Keratinocyte (primary cell): ENCODE results near the gene RAVER1. TPM values are rescaled to one million over a fixed set of nuclear protein-coding genes. Genes with fewer than 3 reads are reported as not detected.
"Not testable (repeated sequence)": the region's sequence is repeated elsewhere in the genome, so short reads cannot be mapped to it uniquely, and the experiment has no call there.

Experiments used
- DNase-seq: peaks from one replicate; pipeline ENCODE4 v3.0.0-alpha.2; 2011; ENCODE audit warnings: low read depth, missing footprints, low spot score
- FAIRE-seq: peaks from 2 replicates; lab custom pipeline; 2011; peaks lifted over from hg19 to GRCh38; lab: Jason Lieb, UNC
- H2AFZ ChIP-seq: 2 replicates; pipeline ENCODE4 v1.6.0; 2012; ENCODE audit warnings: low read length, control low read depth, inconsistent platforms; ENCODE audit not compliant: control insufficient read depth
- H3K27ac ChIP-seq: 2 replicates; pipeline ENCODE4 v1.5.1; 2011; ENCODE audit warnings: low read length; ENCODE audit not compliant: control insufficient read depth, insufficient read depth
- H3K27me3 ChIP-seq: 3 replicates; pipeline ENCODE4 v1.6.0; 2011; ENCODE audit warnings: low read length; ENCODE audit not compliant: control insufficient read depth, insufficient read depth; ENCODE audit errors: extremely low read depth
- H3K36me3 ChIP-seq, 2 experiments: 2 replicates in 1 of 2; 3 replicates in 1 of 2; pipeline ENCODE4 v1.5.1; 2011; ENCODE audit warnings: low read length in 2 of 2, mild to moderate bottlenecking in 1 of 2; ENCODE audit not compliant: control insufficient read depth in 2 of 2, insufficient read depth in 2 of 2; ENCODE audit errors: extremely low read depth in 1 of 2
- H3K4me1 ChIP-seq: 3 replicates; pipeline ENCODE4 v1.5.1; 2011; ENCODE audit warnings: low read length; ENCODE audit not compliant: control insufficient read depth, insufficient read depth; ENCODE audit errors: extremely low read depth
- H3K4me2 ChIP-seq: 3 replicates; pipeline ENCODE4 v1.6.0; 2011; ENCODE audit warnings: low read depth, low read length; ENCODE audit not compliant: control insufficient read depth, insufficient read depth; ENCODE audit errors: extremely low read depth
- H3K4me3 ChIP-seq, 3 experiments: fragments of 200-600 bp in 1 of 3; sonication (generic) in 1 of 3; 2 replicates in 2 of 3; 3 replicates in 1 of 3; pipeline ENCODE4 v1.5.1; 2011 to 2016; ENCODE audit warnings: low read length in 3 of 3, mild to moderate bottlenecking in 3 of 3, control low read depth in 2 of 3, inconsistent platforms in 1 of 3, low read depth in 1 of 3, mixed read lengths in 1 of 3, mixed run types in 1 of 3, moderate library complexity in 1 of 3; ENCODE audit not compliant: control insufficient read depth in 2 of 3, insufficient read depth in 2 of 3; ENCODE audit errors: extremely low read depth in 1 of 3
- H3K79me2 ChIP-seq: 2 replicates; pipeline ENCODE4 v1.6.0; 2012; ENCODE audit warnings: low read length; ENCODE audit not compliant: control insufficient read depth, insufficient read depth
- H3K9ac ChIP-seq: 3 replicates; pipeline ENCODE4 v1.6.0; 2011; ENCODE audit warnings: low read length; ENCODE audit not compliant: control insufficient read depth, insufficient read depth; ENCODE audit errors: extremely low read depth
- H3K9me1 ChIP-seq: 3 replicates; pipeline ENCODE4 v1.6.0; 2011; ENCODE audit warnings: low read length; ENCODE audit not compliant: control insufficient read depth, insufficient read depth; ENCODE audit errors: extremely low read depth
- H3K9me3 ChIP-seq: 2 replicates; pipeline ENCODE4 v1.5.1; 2012; ENCODE audit warnings: low read depth, low read length; ENCODE audit not compliant: control insufficient read depth
- H4K20me1 ChIP-seq: 3 replicates; pipeline ENCODE4 v1.6.0; 2011; ENCODE audit warnings: low read length; ENCODE audit not compliant: control insufficient read depth, insufficient read depth; ENCODE audit errors: extremely low read depth
- CTCF ChIP-seq, 3 experiments: IDR thresholded peaks in 1 of 3; conservative IDR thresholded peaks in 1 of 3; optimal IDR thresholded peaks in 1 of 3; 2 replicates in 2 of 3; 3 replicates in 1 of 3; pipeline versions ENCODE3 to v1.5.1; 2011; ENCODE audit warnings: low read length in 3 of 3, mild to moderate bottlenecking in 3 of 3, moderate library complexity in 2 of 3, control low read depth in 1 of 3, inconsistent platforms in 1 of 3; ENCODE audit not compliant: insufficient read depth in 2 of 3; ENCODE audit errors: extremely low read depth in 1 of 3
- EZH2 ChIP-seq: IDR thresholded peaks from one replicate; pipeline ENCODE4 v1.6.1; 2012; ENCODE audit warnings: inconsistent platforms, mild to moderate bottlenecking, low read length, moderate library complexity
- dilution Hi-C: fragments of 300-500 bp; cut with MboI; formaldehyde crosslinking; loops from one replicate; pipeline ENCODE4 v1.7.0; 2020; ENCODE audit warnings: low sequenced_read_pairs; ENCODE audit not compliant: extremely low pct_ligation_motif_present
- polyA minus RNA-seq, 3 experiments: library from RNA; depleted of rRNA, polyadenylated mRNA; stranded (reverse); fragments of >200 nt; gene quantifications; 1 replicate in 1 of 3; 2 replicates in 1 of 3; 3 replicates in 1 of 3; pipeline ENCODE4 v1.2.3, GENCODE V29; 2011
- polyA plus RNA-seq, 5 experiments: library from polyadenylated mRNA; depleted of rRNA in 3 of 5; stranded (reverse) in 3 of 5; stranded (forward) in 1 of 5; unstranded in 1 of 5; fragments of >200 nt; gene quantifications; 1 replicate in 1 of 5; 2 replicates in 3 of 5; 3 replicates in 1 of 5; pipeline versions ENCODE4 v1.2.1 to v1.2.3, GENCODE V29; 2011 to 2012; ENCODE audit warnings: missing spikeins in 2 of 5, low read depth in 1 of 5, low replicate concordance in 1 of 5

RAVER1 gene
- polyA plus RNA-seq (0.80 to 5.9 TPM (median 0.84 TPM) in 3 replicates), polyA minus RNA-seq (2.4 to 6.3 TPM (median 4.3 TPM) in 3 replicates)
- polyA plus RNA-seq (2011; ENCODE audit: low read depth): 3.3 TPM
- 1.7 and 4.6 TPM in 2 replicates for polyA plus RNA-seq (2011; cell fraction: cytosol; rRNA removed)
- polyA plus RNA-seq (2011; cell fraction: nucleus; rRNA removed): 5.0 and 8.5 TPM in 2 replicates
- 4.4 and 17.6 TPM in 2 replicates for polyA plus RNA-seq (2012; ENCODE audit: low replicate concordance)
- 12.5 TPM for polyA minus RNA-seq (2011; cell fraction: cytosol; rRNA and poly(A)+ RNA removed)
- 8.0 and 9.5 TPM in 2 replicates for polyA minus RNA-seq (2011; cell fraction: nucleus; rRNA and poly(A)+ RNA removed)

GRCh38 chr19:10332965-10333757 lies at the start of gene RAVER1:
Gene RAVER1, minus strand, starts transcription at chr19:10333529. Its CDS starts 22 bp downstream, at chr19:10333507.
- Histone ChIP-seq H3K27me3 (no peaks in the 10 kb centered on the region), H3K79me2 (peaks cover 36% of the 10 kb centered on the region), H3K9ac (peak within 1 kb of the TSS; percentile 84), H3K4me3 (peak within 1 kb of the TSS; percentile 70 to 94 (median 92)), H3K4me2 (peak within 1 kb of the TSS; percentile 99), H3K9me3 (no peaks in the 10 kb centered on the region), H4K20me1 (no peaks in the 10 kb centered on the region), H3K9me1 (no peaks in the 10 kb centered on the region), H3K27ac (peak within 1 kb of the TSS; percentile 82), H3K4me1 (peaks cover 19% of the 10 kb centered on the region), H2AFZ (peak within 1 kb of the TSS; percentile 94), H3K36me3 (peaks cover 7 to 14% of the 10 kb centered on the region in 2 experiments)
- peak; percentile 55 for FAIRE-seq
- TF ChIP-seq CTCF (optimal IDR thresholded peaks at IDR 0.05 in 1 of 3, IDR thresholded peaks at IDR 0.05 in 1 of 3, conservative IDR thresholded peaks at IDR 0.05 in 1 of 3; ENCODE audit: extremely low read depth in 1 of 3, insufficient read depth in 2 of 3, low read length in 3 of 3) (no peak), EZH2 (no peak)
- peak; percentile 89 for DNase-seq
- dilution Hi-C loops: no loop called here

- H3K9ac ChIP-seq, dilution Hi-C loops, H3K4me2 ChIP-seq, H3K27me3 ChIP-seq, H3K9me3 ChIP-seq, H4K20me1 ChIP-seq, H3K36me3 ChIP-seq, H3K79me2 ChIP-seq, FAIRE-seq, H3K27ac ChIP-seq, H3K4me1 ChIP-seq, H3K4me3 ChIP-seq, H3K9me1 ChIP-seq, DNase-seq, H2AFZ ChIP-seq: not testable (repeated sequence)
Measured at GRCh38 chr19:10383223-10383499, 49.8 kb upstream of the RAVER1 start.
